ENCODE data around the gene GLTP. TPM values are rescaled to one million over a fixed set of nuclear protein-coding genes. Genes with fewer than 3 reads are reported as not detected.

Gene GLTP
- total and polyA plus RNA-seq, 12 donors: 18.0 to 28.0 (median 21.9) TPM

DNA sequence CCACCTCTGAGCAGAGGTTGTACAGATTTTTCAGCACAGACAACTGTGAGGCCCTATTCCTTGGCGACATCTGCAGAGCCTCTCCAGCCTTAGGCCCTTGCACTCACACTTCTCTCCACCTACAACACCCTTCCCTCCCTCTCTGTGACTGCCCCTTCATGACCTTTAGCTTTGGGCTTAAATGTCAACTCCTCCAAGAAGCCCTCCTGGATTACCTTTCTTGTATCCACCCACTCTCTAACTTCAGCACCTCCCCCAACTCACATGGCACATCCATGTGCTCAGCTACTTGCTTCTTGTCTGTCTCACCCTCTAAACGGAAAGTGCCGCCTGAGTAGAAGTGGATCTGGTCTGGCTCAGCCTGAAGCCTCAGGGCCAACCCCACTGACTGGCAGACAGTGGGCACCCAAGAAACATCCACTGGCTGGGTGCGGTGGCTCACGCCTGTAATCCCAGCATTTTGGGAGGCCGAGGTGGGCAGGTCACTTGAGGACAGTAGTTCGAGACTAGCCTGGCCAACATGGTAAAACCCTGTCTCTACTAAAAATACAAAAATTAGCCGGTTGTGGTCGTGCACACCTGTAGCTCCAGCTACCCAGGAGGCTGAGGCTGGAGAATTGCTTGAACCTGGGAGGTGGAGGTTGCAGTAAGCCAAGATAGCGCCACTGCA is 69.3 kb downstream of the GLTP start:
- peaks cover 0 to 3% (median 0%) of the 10 kb centered on the region in 7 donors for H3K27me3 ChIP-seq
- H3K36me3 ChIP-seq: no peaks in the 10 kb centered on the region
- DNase-seq: no peak
- no peaks in the 10 kb centered on the region for H3K9me3 ChIP-seq
- no peaks in the 10 kb centered on the region for H3K4me1 ChIP-seq
- no peak overlapping the region for H3K4me3 ChIP-seq
- no peak overlapping the region for H3K27ac ChIP-seq
- no peak for ATAC-seq
- TF ChIP-seq, protein P1, sequence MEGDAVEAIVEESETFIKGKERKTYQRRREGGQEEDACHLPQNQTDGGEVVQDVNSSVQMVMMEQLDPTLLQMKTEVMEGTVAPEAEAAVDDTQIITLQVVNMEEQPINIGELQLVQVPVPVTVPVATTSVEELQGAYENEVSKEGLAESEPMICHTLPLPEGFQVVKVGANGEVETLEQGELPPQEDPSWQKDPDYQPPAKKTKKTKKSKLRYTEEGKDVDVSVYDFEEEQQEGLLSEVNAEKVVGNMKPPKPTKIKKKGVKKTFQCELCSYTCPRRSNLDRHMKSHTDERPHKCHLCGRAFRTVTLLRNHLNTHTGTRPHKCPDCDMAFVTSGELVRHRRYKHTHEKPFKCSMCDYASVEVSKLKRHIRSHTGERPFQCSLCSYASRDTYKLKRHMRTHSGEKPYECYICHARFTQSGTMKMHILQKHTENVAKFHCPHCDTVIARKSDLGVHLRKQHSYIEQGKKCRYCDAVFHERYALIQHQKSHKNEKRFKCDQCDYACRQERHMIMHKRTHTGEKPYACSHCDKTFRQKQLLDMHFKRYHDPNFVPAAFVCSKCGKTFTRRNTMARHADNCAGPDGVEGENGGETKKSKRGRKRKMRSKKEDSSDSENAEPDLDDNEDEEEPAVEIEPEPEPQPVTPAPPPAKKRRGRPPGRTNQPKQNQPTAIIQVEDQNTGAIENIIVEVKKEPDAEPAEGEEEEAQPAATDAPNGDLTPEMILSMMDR (IDR thresholded peaks at IDR 0.05): no peak
- intact Hi-C loops (cut with DNase I): no loop called here
- 90% methylated on average over 10 of the region's 10 CpGs for WGBS, 2 donors

DNA sequence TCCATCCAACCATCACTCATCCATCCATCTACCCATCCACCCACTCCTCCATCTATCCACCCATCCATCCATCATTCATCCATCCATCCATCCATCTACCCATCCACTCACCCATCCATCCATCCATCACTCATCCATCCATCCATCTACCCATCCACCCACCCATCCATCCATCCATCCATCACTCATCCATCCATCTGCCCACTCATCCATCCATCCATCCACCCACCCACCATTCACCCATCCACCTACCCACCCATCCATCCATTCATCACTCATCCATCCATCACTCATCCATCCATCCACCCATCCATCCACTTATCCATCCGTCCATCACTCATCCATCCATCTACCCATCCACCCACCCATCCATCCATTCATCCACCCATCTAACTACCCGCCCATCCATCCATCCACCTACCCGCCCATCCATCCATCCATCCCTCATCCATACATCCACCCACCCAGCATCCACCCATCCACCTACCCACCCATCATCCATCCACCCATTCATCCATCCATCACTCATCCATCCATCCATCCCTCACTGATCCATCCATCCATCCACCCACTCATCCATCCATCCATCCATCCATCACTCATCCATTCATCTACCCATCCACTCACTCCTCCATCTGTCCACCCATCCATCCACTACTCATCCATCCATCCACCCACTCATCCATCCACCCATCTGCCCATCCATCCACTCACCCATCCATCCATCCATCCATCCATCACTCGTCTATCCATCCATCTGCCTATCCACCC is 71.3 kb downstream of the GLTP start:
- Histone ChIP-seq H3K4me3 (no peak overlapping the region), H3K9me3 (no peaks in the 10 kb centered on the region), H3K27me3 (peaks cover 0 to 3% (median 0%) of the 10 kb centered on the region in 7 donors), H3K27ac (no peak overlapping the region), H3K36me3 (no peaks in the 10 kb centered on the region), H3K4me1 (peaks cover 0 to 3% (median 0%) of the 10 kb centered on the region in 9 donors)
- TF ChIP-seq, protein P1 (IDR thresholded peaks at IDR 0.05): no peak
- 93 to 95% methylated on average over 4 of the region's 4 CpGs for WGBS, 2 donors
- no peak for DNase-seq
- intact Hi-C loops (cut with DNase I): loop anchor here in 3 of 10 donors (5.0 kb wide), 2 partner anchors 33 to 68 kb away; no protein-coding TSS in a partner anchor
- no peak for ATAC-seq

DNA sequence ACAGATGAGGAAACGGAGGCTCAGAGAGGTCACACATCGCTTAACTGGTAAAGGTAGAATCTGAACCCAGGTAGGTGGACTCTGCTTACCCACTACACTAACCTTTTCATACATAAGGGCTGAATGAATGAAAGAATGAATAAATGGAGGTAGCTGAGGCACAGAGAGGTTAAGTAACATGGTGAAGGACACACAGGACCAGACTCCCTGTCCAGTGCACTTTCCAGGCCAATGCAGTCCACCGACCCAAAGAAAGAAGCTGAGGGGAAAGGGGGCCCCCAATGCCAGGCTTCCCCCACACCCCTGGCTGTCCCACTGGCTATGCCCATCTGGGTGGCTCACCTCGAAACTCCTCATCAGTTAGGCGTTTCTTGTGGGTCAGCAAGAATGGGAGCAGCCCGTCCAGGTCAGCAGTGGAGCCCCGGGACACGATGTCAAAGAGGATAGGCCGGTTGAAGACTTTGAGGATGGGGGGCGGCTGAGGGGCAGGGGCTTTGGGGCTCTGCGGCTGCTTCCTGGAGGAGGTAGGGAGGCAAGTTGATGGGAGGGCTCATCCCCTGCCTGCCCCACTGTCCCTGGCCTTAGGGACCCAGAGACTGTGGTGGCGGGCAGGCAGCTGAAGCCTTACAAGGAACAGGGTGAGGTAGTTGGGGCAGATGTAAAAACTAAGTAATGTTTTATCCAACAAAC is 72.2 kb downstream of the GLTP start:
- Histone ChIP-seq H3K36me3 (no peaks in the 10 kb centered on the region), H3K27ac (no peak overlapping the region), H3K9me3 (no peaks in the 10 kb centered on the region), H3K27me3 (peaks cover 0 to 3% (median 0%) of the 10 kb centered on the region in 7 donors), H3K4me3 (no peak overlapping the region), H3K4me1 (peaks cover 0 to 3% (median 0%) of the 10 kb centered on the region in 9 donors)
- intact Hi-C loops (cut with DNase I): loop anchor here in 3 of 10 donors (5.0 kb wide), 2 partner anchors 34 to 69 kb away; no protein-coding TSS in a partner anchor
- ATAC-seq: no peak
- WGBS, 2 donors: 95% methylated on average over 12 of the region's 12 CpGs
- no peak for DNase-seq
- TF ChIP-seq, protein P1 (IDR thresholded peaks at IDR 0.05): no peak

Data from heart right ventricle (tissue), 16 donors.